Bronchial epithelial cell (primary cell): ENCODE results near the gene SPG11. TPM values are rescaled to one million over a fixed set of nuclear protein-coding genes. Genes with fewer than 3 reads are reported as not detected.

Source experiments
- total RNA-seq: library from RNA; depleted of rRNA; stranded (reverse); fragments of >200 nt; gene quantifications from 2 replicates; pipeline ENCODE4 v1.2.1, GENCODE V29; 2014

The SPG11 gene
- total RNA-seq, 1 donor from 2014 or later = 49.8 TPM

Other genes starting within 250 kb of the SPG11 start
- 49.0 and 77.4 TPM in 2 replicates for gene CTDSPL2, start 236.0 kb downstream of the SPG11 start, total RNA-seq
- 40.5 and 52.4 TPM in 2 replicates for gene EIF3J, start 126.5 kb downstream of the SPG11 start, total RNA-seq
- 0.13 TPM in 1 of 2 replicates, not detected in the other for gene PATL2, start 47.7 kb upstream of the SPG11 start, total RNA-seq
- 681 and 808 TPM in 2 replicates for gene B2M, start 47.9 kb upstream of the SPG11 start, total RNA-seq
- gene TRIM69, start 72.9 kb upstream of the SPG11 start, total RNA-seq = 7.1 and 7.8 TPM in 2 replicates